GM21786 (cell line): Measurements from ENCODE around the gene OTP.

ENCODE experiments used
- ATAC-seq: cut with Tn5 transposase; IDR thresholded peaks from one replicate; pipeline ENCODE4 v1.9.1; 2021; ENCODE audit not compliant: unreplicated experiment

OTP gene

GRCh38 chr5:77637998-77638762, at the start of gene OTP:
Gene OTP, minus strand, starts transcription at chr5:77638713. Its CDS starts 164 bp downstream, at chr5:77638549.
- no peak for ATAC-seq

GRCh38 chr5:77683171-77683732, 44.7 kb upstream of the OTP start:
- no peak for ATAC-seq

- no peak for ATAC-seq
These were observed 32.0 kb upstream of the OTP start for GRCh38 chr5:77670526-77670925.

GRCh38 chr5:77669677-77670076, 31.2 kb upstream of the OTP start:
- ATAC-seq: no peak

GRCh38 chr5:77663090-77663863, 24.8 kb upstream of the OTP start:
- ATAC-seq: no peak

- ATAC-seq: no peak
These were observed 24.1 kb upstream of the OTP start for GRCh38 chr5:77662635-77663034.

- ATAC-seq: no peak
These were observed 20.1 kb upstream of the OTP start for GRCh38 chr5:77658662-77659061.

- ATAC-seq: no peak
These were observed 12.8 kb upstream of the OTP start for GRCh38 chr5:77651343-77651742.

GRCh38 chr5:77650686-77651085, 12.2 kb upstream of the OTP start:
- no peak for ATAC-seq

GRCh38 chr5:77649776-77650175, 11.3 kb upstream of the OTP start:
- no peak for ATAC-seq

GRCh38 chr5:77645995-77646639, 7.6 kb upstream of the OTP start:
- ATAC-seq: no peak

GRCh38 chr5:77645158-77645994, 6.9 kb upstream of the OTP start:
- ATAC-seq: no peak

GRCh38 chr5:77644371-77645157, 6.1 kb upstream of the OTP start:
- ATAC-seq: no peak

GRCh38 chr5:77643654-77644370, 5.3 kb upstream of the OTP start:
- ATAC-seq: no peak

GRCh38 chr5:77642738-77643653, 4.5 kb upstream of the OTP start:
- no peak for ATAC-seq

- ATAC-seq: no peak
These were observed 3.6 kb upstream of the OTP start for GRCh38 chr5:77641963-77642737.

GRCh38 chr5:77641397-77641943, 3.0 kb upstream of the OTP start:
- ATAC-seq: no peak
